K562 (cell line): ENCODE results near the gene PMIS2. TPM values are rescaled to one million over a fixed set of nuclear protein-coding genes. Genes with fewer than 3 reads are reported as not detected.
A peak's percentile ranks its signal among the peaks of the same experiment; 100 is the strongest.

Experiments
- RAD21 ChIP-seq, 2 experiments: fragments of 250-450 bp in 1 of 2; fragments of 450-650 bp in 1 of 2; sonication (Bioruptor Pico) in 1 of 2; formaldehyde crosslinking in 1 of 2; IDR thresholded peaks in 1 of 2; conservative IDR thresholded peaks in 1 of 2; 2 replicates each; pipeline versions ENCODE4 v1.4.0 to v1.8.0; 2020 to 2022; ENCODE audit warnings: mild to moderate bottlenecking in 2 of 2, moderate library complexity in 1 of 2
- SMC3 ChIP-seq: conservative IDR thresholded peaks from 2 replicates; pipeline ENCODE4 v1.6.1; 2011; ENCODE audit warnings: low read depth, low read length, improper control_type of control experiment; ENCODE audit not compliant: insufficient read depth
- STAG1 ChIP-seq: sonication (generic); formaldehyde crosslinking; IDR thresholded peaks from 2 replicates; pipeline ENCODE4 v1.5.0; 2020; ENCODE audit warnings: missing genetic modification reagents, borderline replicate concordance
- ZNF263 ChIP-seq: sonication (generic); formaldehyde crosslinking; IDR thresholded peaks from 2 replicates; pipeline ENCODE4 v1.8.0; 2022; ENCODE audit warnings: mild to moderate bottlenecking, missing genetic modification reagents, borderline replicate concordance
- ZNF311 ChIP-seq: fragments of 250-450 bp; sonication (Bioruptor Pico); IDR thresholded peaks from 2 replicates; pipeline ENCODE4 v1.4.0; 2020; ENCODE audit warnings: mild to moderate bottlenecking, moderate library complexity
- ZNF431 ChIP-seq: sonication (generic); formaldehyde crosslinking; IDR thresholded peaks from 2 replicates; pipeline ENCODE4 v1.8.0; 2022; ENCODE audit warnings: mild to moderate bottlenecking, missing genetic modification reagents
- ZNF75A ChIP-seq: fragments of 450-650 bp; formaldehyde crosslinking; IDR thresholded peaks from 2 replicates; pipeline ENCODE4 v1.4.0; 2020; ENCODE audit warnings: mild to moderate bottlenecking
- polyA plus RNA-seq, 8 experiments: library from polyadenylated mRNA; depleted of rRNA in 4 of 8; stranded (reverse) in 5 of 8; unstranded in 3 of 8; fragments of >200 nt; fragmentation: Nextera tagmentation in 2 of 8; fragmentation: Illumina TruSeq in 1 of 8; extraction: Ambion mirVana in 2 of 8; extraction: Trizol in 1 of 8; gene quantifications; 2 replicates each; pipeline versions ENCODE4 v1.2.1 to v1.2.3, GENCODE V29; 2011 to 2014; ENCODE audit warnings: inconsistent platforms in 1 of 8, missing spikeins in 1 of 8
- total RNA-seq, 7 experiments: library from RNA; depleted of rRNA in 6 of 7; stranded (reverse); fragments of >200 nt in 6 of 7; fragmentation: Illumina TruSeq in 2 of 7; extraction: Trizol in 2 of 7; gene quantifications; 2 replicates each; pipeline versions ENCODE4 v1.2.1 to v1.2.3, GENCODE V29; 2011 to 2021; ENCODE audit warnings: low replicate concordance in 1 of 7
- TF ChIP-seq, protein P1 (sequence below), 3 experiments: IDR thresholded peaks in 2 of 3; conservative IDR thresholded peaks in 1 of 3; 2 replicates each; pipeline ENCODE4 v1.5.1; 2011 to 2012; ENCODE audit warnings: low read length in 3 of 3, mild to moderate bottlenecking in 3 of 3, control low read depth in 2 of 3, improper control_type of control experiment in 1 of 3, inconsistent platforms in 1 of 3, low read depth in 1 of 3, mixed read lengths in 1 of 3, moderate library complexity in 1 of 3; ENCODE audit not compliant: insufficient read depth in 2 of 3
- TF ChIP-seq, protein P2 (sequence below), 2 experiments: fragments of 450-650 bp; formaldehyde crosslinking in 1 of 2; IDR thresholded peaks; 2 replicates each; pipeline versions ENCODE4 v1.4.0 to v1.6.1; 2014 to 2020; ENCODE audit warnings: mild to moderate bottlenecking in 2 of 2, borderline replicate concordance in 1 of 2, low read depth in 1 of 2

Gene PMIS2
- total and polyA plus RNA-seq, 9 of the 15 experiments (the other 6 are each of a cell fraction or from before 2014, with no cell fraction given), result not detected

DNA sequence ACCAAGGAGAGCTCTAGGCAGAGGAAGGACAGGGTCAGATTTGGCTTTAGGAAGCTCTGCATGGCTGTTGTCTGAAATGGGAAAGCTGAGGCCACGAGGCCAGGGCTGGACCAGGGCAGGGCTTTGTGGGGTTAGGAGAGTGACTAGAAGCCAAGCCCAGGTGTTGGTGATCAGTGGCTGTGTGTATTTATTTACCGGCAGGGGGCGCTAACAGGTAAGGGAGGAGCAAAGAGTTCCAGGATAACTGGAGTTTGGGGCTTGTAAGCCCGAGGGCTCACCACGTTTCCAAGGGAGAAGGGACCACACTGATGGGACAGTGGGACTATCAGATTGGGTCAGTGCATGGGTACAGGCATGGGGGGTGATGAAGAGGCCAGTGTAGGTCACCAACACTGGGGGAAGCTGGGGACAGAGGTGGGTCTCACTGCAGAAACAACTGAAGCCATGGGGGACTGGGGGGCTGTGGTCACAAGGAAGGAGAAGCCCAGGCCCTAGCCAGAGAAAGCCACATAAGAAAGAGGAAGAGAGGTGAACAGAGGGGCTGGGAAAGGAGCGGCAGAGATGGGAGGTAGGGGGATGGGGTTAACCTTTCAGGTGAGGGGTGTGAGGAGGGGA lies 36.7 kb upstream of the PMIS2 start (continued):
- TF ChIP-seq, protein P1, sequence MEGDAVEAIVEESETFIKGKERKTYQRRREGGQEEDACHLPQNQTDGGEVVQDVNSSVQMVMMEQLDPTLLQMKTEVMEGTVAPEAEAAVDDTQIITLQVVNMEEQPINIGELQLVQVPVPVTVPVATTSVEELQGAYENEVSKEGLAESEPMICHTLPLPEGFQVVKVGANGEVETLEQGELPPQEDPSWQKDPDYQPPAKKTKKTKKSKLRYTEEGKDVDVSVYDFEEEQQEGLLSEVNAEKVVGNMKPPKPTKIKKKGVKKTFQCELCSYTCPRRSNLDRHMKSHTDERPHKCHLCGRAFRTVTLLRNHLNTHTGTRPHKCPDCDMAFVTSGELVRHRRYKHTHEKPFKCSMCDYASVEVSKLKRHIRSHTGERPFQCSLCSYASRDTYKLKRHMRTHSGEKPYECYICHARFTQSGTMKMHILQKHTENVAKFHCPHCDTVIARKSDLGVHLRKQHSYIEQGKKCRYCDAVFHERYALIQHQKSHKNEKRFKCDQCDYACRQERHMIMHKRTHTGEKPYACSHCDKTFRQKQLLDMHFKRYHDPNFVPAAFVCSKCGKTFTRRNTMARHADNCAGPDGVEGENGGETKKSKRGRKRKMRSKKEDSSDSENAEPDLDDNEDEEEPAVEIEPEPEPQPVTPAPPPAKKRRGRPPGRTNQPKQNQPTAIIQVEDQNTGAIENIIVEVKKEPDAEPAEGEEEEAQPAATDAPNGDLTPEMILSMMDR (IDR thresholded peaks at IDR 0.05 in 2 of 3, conservative IDR thresholded peaks at IDR 0.05 in 1 of 3; ENCODE audit: insufficient read depth in 2 of 3, low read depth in 1 of 3, low read length in 3 of 3), result peak; percentile 80 to 88 (median 82)
- TF ChIP-seq SMC3 (peak; percentile 64; the same call in 1 of the 2 replicates), ZNF431 (no peak), STAG1 (CRISPR knock-in tag) (peak; percentile 11; the same call in 1 of the 2 replicates), ZNF75A (no peak), RAD21 (CRISPR knock-in tag; conservative IDR thresholded peaks at IDR 0.05 in 1 of 2, IDR thresholded peaks at IDR 0.05 in 1 of 2) (peak; percentile 46 to 70), ZNF311 (CRISPR knock-in tag) (no peak), ZNF263 (peak; percentile 64; the same call in 1 of the 2 replicates)
- TF ChIP-seq, protein P2, sequence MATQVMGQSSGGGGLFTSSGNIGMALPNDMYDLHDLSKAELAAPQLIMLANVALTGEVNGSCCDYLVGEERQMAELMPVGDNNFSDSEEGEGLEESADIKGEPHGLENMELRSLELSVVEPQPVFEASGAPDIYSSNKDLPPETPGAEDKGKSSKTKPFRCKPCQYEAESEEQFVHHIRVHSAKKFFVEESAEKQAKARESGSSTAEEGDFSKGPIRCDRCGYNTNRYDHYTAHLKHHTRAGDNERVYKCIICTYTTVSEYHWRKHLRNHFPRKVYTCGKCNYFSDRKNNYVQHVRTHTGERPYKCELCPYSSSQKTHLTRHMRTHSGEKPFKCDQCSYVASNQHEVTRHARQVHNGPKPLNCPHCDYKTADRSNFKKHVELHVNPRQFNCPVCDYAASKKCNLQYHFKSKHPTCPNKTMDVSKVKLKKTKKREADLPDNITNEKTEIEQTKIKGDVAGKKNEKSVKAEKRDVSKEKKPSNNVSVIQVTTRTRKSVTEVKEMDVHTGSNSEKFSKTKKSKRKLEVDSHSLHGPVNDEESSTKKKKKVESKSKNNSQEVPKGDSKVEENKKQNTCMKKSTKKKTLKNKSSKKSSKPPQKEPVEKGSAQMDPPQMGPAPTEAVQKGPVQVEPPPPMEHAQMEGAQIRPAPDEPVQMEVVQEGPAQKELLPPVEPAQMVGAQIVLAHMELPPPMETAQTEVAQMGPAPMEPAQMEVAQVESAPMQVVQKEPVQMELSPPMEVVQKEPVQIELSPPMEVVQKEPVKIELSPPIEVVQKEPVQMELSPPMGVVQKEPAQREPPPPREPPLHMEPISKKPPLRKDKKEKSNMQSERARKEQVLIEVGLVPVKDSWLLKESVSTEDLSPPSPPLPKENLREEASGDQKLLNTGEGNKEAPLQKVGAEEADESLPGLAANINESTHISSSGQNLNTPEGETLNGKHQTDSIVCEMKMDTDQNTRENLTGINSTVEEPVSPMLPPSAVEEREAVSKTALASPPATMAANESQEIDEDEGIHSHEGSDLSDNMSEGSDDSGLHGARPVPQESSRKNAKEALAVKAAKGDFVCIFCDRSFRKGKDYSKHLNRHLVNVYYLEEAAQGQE (IDR thresholded peaks at IDR 0.05; ENCODE audit: borderline replicate concordance), result peak; percentile 53; the same call in 1 of the 2 replicates
- TF ChIP-seq, protein P2 (CRISPR knock-in tag; IDR thresholded peaks at IDR 0.05; ENCODE audit: low read depth), result no peak
